Uterus (tissue), 4 donors: ENCODE data around the gene PKMYT1. TPM values are rescaled to one million over a fixed set of nuclear protein-coding genes. Genes with fewer than 3 reads are reported as not detected.
A peak's percentile ranks its signal among the peaks of the same experiment; 100 is the strongest.
"Not testable (repeated sequence)": the region's sequence is repeated elsewhere in the genome, so short reads cannot be mapped to it uniquely, and the experiment has no call there.

ENCODE experiments used
- DNase-seq, 2 donors: peaks; one replicate each; pipeline ENCODE4 v3.0.0-alpha.2; 2019 to 2020
- H3K27ac ChIP-seq, 2 donors: fragments of 200-600 bp; sonication (generic); 1 replicate in 1 of 2; 2 replicates in 1 of 2; pipeline ENCODE4 v1.5.1; 2016 to 2018
- H3K27me3 ChIP-seq, 2 donors: fragments of 200-600 bp; sonication (generic); one replicate each; pipeline ENCODE4 v1.5.1; 2018 to 2019; ENCODE audit warnings: control low read depth in 1 of 2
- H3K36me3 ChIP-seq, 2 donors: fragments of 200-600 bp; sonication (generic); one replicate each; pipeline ENCODE4 v1.5.1; 2019; ENCODE audit warnings: control low read depth in 1 of 2
- H3K4me1 ChIP-seq, 2 donors: fragments of 200-600 bp; sonication (generic); one replicate each; pipeline ENCODE4 v1.5.1; 2018 to 2019; ENCODE audit warnings: control low read depth in 1 of 2
- H3K4me3 ChIP-seq, 2 donors: fragments of 200-600 bp; sonication (generic); 1 replicate in 1 of 2; 2 replicates in 1 of 2; pipeline ENCODE4 v1.5.1; 2018 to 2019; ENCODE audit warnings: mild to moderate bottlenecking in 1 of 2
- H3K9me3 ChIP-seq, 2 donors: fragments of 200-600 bp; sonication (generic); one replicate each; pipeline ENCODE4 v1.5.1; 2019; ENCODE audit warnings: control low read depth in 1 of 2
- CTCF ChIP-seq, 4 experiments: fragments of 200-600 bp in 2 of 4; fragments of 450-650 bp in 2 of 4; sonication (generic) in 2 of 4; IDR thresholded peaks; one replicate each; pipeline ENCODE4 v1.5.1; 2016 to 2019; ENCODE audit warnings: antibody characterized with exemption in 4 of 4, mild to moderate bottlenecking in 2 of 4, moderate library complexity in 1 of 4
- POLR2A ChIP-seq, 2 donors: fragments of 450-650 bp; IDR thresholded peaks; one replicate each; pipeline ENCODE4 v1.6.1; 2016; ENCODE audit warnings: antibody characterized with exemption in 2 of 2, mild to moderate bottlenecking in 1 of 2, moderate library complexity in 1 of 2
- intact Hi-C: fragments of 100-400 bp; cut with DNase I; formaldehyde crosslinking; loops from one replicate; pipeline ENCODE4 v1.15.1; 2023; ENCODE audit warnings: low total_unique reads
- total RNA-seq, 4 donors: library from RNA; depleted of rRNA in 3 of 4; stranded (reverse); fragments of >200 nt in 3 of 4; gene quantifications; one replicate each; pipeline versions ENCODE4 v1.1.0 to v1.2.4, GENCODE V29; 2014 to 2023
- donor health status: DM: yes; HTN: yes; CAD: no.

Gene PKMYT1
- total RNA-seq, 4 donors from 2014 or later: 6.1 TPM; not detected in 3

- intact Hi-C loops: no loop called here
- Histone ChIP-seq H3K27me3 (no peaks in the 10 kb centered on the region), H3K9me3 (no peaks in the 10 kb centered on the region), H3K4me3 (no peak overlapping the region), H3K4me1 (no peaks in the 10 kb centered on the region), H3K27ac (no peak overlapping the region), H3K36me3 (no peaks in the 10 kb centered on the region)
- peak in 1 of 2 donors; percentile 10 for DNase-seq
- no peak for TF ChIP-seq POLR2A (IDR thresholded peaks at IDR 0.05)
- no peak for TF ChIP-seq CTCF (IDR thresholded peaks at IDR 0.05)
Measured at GRCh38 chr16:2949705-2950352, 30.4 kb downstream of the PKMYT1 start.

- no peak overlapping the region for H3K4me3 ChIP-seq
- no peaks in the 10 kb centered on the region for H3K27me3 ChIP-seq
- H3K4me1 ChIP-seq: no peaks in the 10 kb centered on the region
- peak in 1 of 2 donors; percentile 11 for DNase-seq
- no peaks in the 10 kb centered on the region for H3K36me3 ChIP-seq
- H3K27ac ChIP-seq: no peak overlapping the region
- no peak for TF ChIP-seq CTCF (IDR thresholded peaks at IDR 0.05)
- TF ChIP-seq POLR2A (IDR thresholded peaks at IDR 0.05): no peak
- intact Hi-C loops: no loop called here
- no peaks in the 10 kb centered on the region for H3K9me3 ChIP-seq
Measured at GRCh38 chr16:2948807-2949704, 31.2 kb downstream of the PKMYT1 start.

GRCh38 chr16:2946649-2947048 lies 33.6 kb downstream of the PKMYT1 start:
- TF ChIP-seq POLR2A (IDR thresholded peaks at IDR 0.05): no peak
- no peak for DNase-seq
- intact Hi-C loops: no loop called here
- H3K9me3 ChIP-seq: no peaks in the 10 kb centered on the region
- no peaks in the 10 kb centered on the region for H3K36me3 ChIP-seq
- H3K27me3 ChIP-seq: no peaks in the 10 kb centered on the region
- no peak overlapping the region for H3K27ac ChIP-seq
- no peaks in the 10 kb centered on the region for H3K4me1 ChIP-seq
- H3K4me3 ChIP-seq: no peak overlapping the region

- H3K27me3 ChIP-seq, H3K9me3 ChIP-seq, H3K4me3 ChIP-seq, H3K36me3 ChIP-seq, H3K27ac ChIP-seq, DNase-seq, intact Hi-C loops, H3K4me1 ChIP-seq: not testable (repeated sequence)
Measured at GRCh38 chr16:2943716-2944115, 36.5 kb downstream of the PKMYT1 start.

- no peaks in the 10 kb centered on the region for H3K4me1 ChIP-seq
- H3K9me3 ChIP-seq: no peaks in the 10 kb centered on the region
- H3K27me3 ChIP-seq: no peaks in the 10 kb centered on the region
- DNase-seq: no peak
- TF ChIP-seq CTCF (IDR thresholded peaks at IDR 0.05) (no peak), POLR2A (IDR thresholded peaks at IDR 0.05) (no peak)
- no peak overlapping the region for H3K27ac ChIP-seq
- H3K4me3 ChIP-seq: no peak overlapping the region
- no peaks in the 10 kb centered on the region for H3K36me3 ChIP-seq
- intact Hi-C loops: no loop called here
Measured at GRCh38 chr16:2942045-2942444, 38.2 kb downstream of the PKMYT1 start.

- no peak for DNase-seq
- Histone ChIP-seq H3K9me3 (no peaks in the 10 kb centered on the region), H3K36me3 (no peaks in the 10 kb centered on the region), H3K4me3 (no peak overlapping the region), H3K4me1 (no peaks in the 10 kb centered on the region), H3K27ac (no peak overlapping the region), H3K27me3 (no peaks in the 10 kb centered on the region)
- intact Hi-C loops: no loop called here
- TF ChIP-seq POLR2A (IDR thresholded peaks at IDR 0.05): no peak
Measured at GRCh38 chr16:2939968-2940367, 40.3 kb downstream of the PKMYT1 start.
